Smooth muscle cell (in vitro differentiated cells): ENCODE data around the gene THADA. TPM values are rescaled to one million over a fixed set of nuclear protein-coding genes. Genes with fewer than 3 reads are reported as not detected.

Experiments
- DNase-seq: peaks from one replicate; lab custom pipeline; 2025; ENCODE audit not compliant: unreplicated experiment; lab: John Stamatoyannopoulos, UW
- H2AFZ ChIP-seq: fragments of 200-600 bp; sonication (generic); 2 replicates; pipeline ENCODE4 v1.6.0; 2016; ENCODE audit warnings: antibody characterized with exemption, low read depth, mild to moderate bottlenecking
- H3F3A ChIP-seq: fragments of 200-600 bp; sonication (generic); 2 replicates; pipeline ENCODE4 v1.6.0; 2017; ENCODE audit warnings: antibody characterized with exemption, low read depth
- H3K27ac ChIP-seq: fragments of 200-600 bp; sonication (generic); 2 replicates; pipeline ENCODE4 v1.5.1; 2016; ENCODE audit warnings: low read depth, mild to moderate bottlenecking
- H3K27me3 ChIP-seq: fragments of 200-600 bp; sonication (generic); 2 replicates; pipeline ENCODE4 v1.6.1; 2016; ENCODE audit warnings: low read depth, mild to moderate bottlenecking
- H3K36me3 ChIP-seq: fragments of 200-600 bp; sonication (generic); 2 replicates; pipeline ENCODE4 v1.5.1; 2016; ENCODE audit warnings: low read depth
- H3K4me1 ChIP-seq: fragments of 200-600 bp; sonication (generic); 2 replicates; pipeline ENCODE4 v1.5.1; 2016; ENCODE audit warnings: low read depth
- H3K4me2 ChIP-seq: fragments of 200-600 bp; sonication (generic); 2 replicates; pipeline ENCODE4 v1.6.0; 2016; ENCODE audit warnings: mild to moderate bottlenecking
- H3K4me3 ChIP-seq: fragments of 200-600 bp; sonication (generic); 2 replicates; pipeline ENCODE4 v1.5.1; 2016; ENCODE audit warnings: mild to moderate bottlenecking
- H3K79me2 ChIP-seq: fragments of 200-600 bp; sonication (generic); 2 replicates; pipeline ENCODE4 v1.6.0; 2016; ENCODE audit warnings: low read depth, mild to moderate bottlenecking
- H3K9ac ChIP-seq: fragments of 200-600 bp; sonication (generic); 2 replicates; pipeline ENCODE4 v1.6.0; 2016; ENCODE audit warnings: low read depth
- H3K9me3 ChIP-seq: fragments of 200-600 bp; sonication (generic); replicated peaks from 2 replicates; pipeline ENCODE4 v1.5.1; 2016; ENCODE audit warnings: low read depth
- H4K20me1 ChIP-seq: fragments of 200-600 bp; sonication (generic); 2 replicates; pipeline ENCODE4 v1.6.0; 2016; ENCODE audit warnings: low read depth
- CTCF ChIP-seq: fragments of 200-600 bp; sonication (generic); IDR thresholded peaks from 2 replicates; pipeline ENCODE4 v1.5.1; 2017; ENCODE audit warnings: borderline replicate concordance, mild to moderate bottlenecking, antibody characterized with exemption; ENCODE audit not compliant: insufficient read depth, poor library complexity, severe bottlenecking
- WGBS: methylation state at CpG from one replicate; pipeline ENCODE4 v1.1.7; 2016; ENCODE audit warnings: low lambda C conversion rate; 5-methylcytosine and 5-hydroxymethylcytosine counted together
- polyA plus RNA-seq: library from polyadenylated mRNA; unstranded; fragments of >200 nt; fragmentation: Nextera tagmentation; extraction: Ambion mirVana; gene quantifications from 2 replicates; pipeline ENCODE4 v1.2.1, GENCODE V29; 2016
- total RNA-seq: library from RNA; depleted of rRNA; stranded (reverse); fragments of >200 nt; gene quantifications from 2 replicates; pipeline ENCODE4 v1.2.3, GENCODE V29; 2014

The THADA gene
- total and polyA plus RNA-seq, 2 experiments from 2014 or later: 11.3 to 20.9 TPM

GRCh38 chr2:43241558-43241957 is 354.3 kb downstream of the THADA start:
- Histone ChIP-seq H3K9ac (no peak overlapping the region), H3K27ac (no peak overlapping the region), H3K9me3 (no peaks in the 10 kb centered on the region), H4K20me1 (no peaks in the 10 kb centered on the region), H2AFZ (no peak overlapping the region), H3K4me1 (no peaks in the 10 kb centered on the region), H3K4me2 (no peak overlapping the region), H3K36me3 (no peaks in the 10 kb centered on the region), H3K79me2 (no peaks in the 10 kb centered on the region), H3K4me3 (no peak overlapping the region), H3F3A (no peaks in the 10 kb centered on the region), H3K27me3 (no peaks in the 10 kb centered on the region)
- DNase-seq: no peak
- TF ChIP-seq CTCF: no peak
- WGBS: 89% methylated on average over 10 of the region's 10 CpGs

GRCh38 chr2:43240766-43241150 is 355.1 kb downstream of the THADA start:
- Histone ChIP-seq H3F3A (no peaks in the 10 kb centered on the region), H3K4me1 (no peaks in the 10 kb centered on the region), H3K27ac (no peak overlapping the region), H3K79me2 (no peaks in the 10 kb centered on the region), H3K4me3 (no peak overlapping the region), H3K9me3 (no peaks in the 10 kb centered on the region), H3K9ac (no peak overlapping the region), H2AFZ (no peak overlapping the region), H3K27me3 (no peaks in the 10 kb centered on the region), H4K20me1 (no peaks in the 10 kb centered on the region), H3K36me3 (no peaks in the 10 kb centered on the region), H3K4me2 (no peak overlapping the region)
- WGBS: 93% methylated on average over 5 of the region's 5 CpGs
- no peak for TF ChIP-seq CTCF
- DNase-seq: no peak

- Histone ChIP-seq H3K4me1 (no peaks in the 10 kb centered on the region), H2AFZ (no peak overlapping the region), H3K36me3 (no peaks in the 10 kb centered on the region), H3K27me3 (no peaks in the 10 kb centered on the region), H3K9ac (no peak overlapping the region), H3K27ac (no peak overlapping the region), H3F3A (no peaks in the 10 kb centered on the region), H3K9me3 (no peaks in the 10 kb centered on the region), H3K4me3 (no peak overlapping the region), H3K79me2 (no peaks in the 10 kb centered on the region), H3K4me2 (no peak overlapping the region), H4K20me1 (no peaks in the 10 kb centered on the region)
- DNase-seq: no peak
- WGBS: 89% methylated on average over 13 of the region's 13 CpGs
- no peak for TF ChIP-seq CTCF
Observed at GRCh38 chr2:43239981-43240765, 355.7 kb downstream of the THADA start.

- 82% methylated on average over 3 of the region's 3 CpGs for WGBS
- H3K9me3 ChIP-seq: no peaks in the 10 kb centered on the region
- no peaks in the 10 kb centered on the region for H4K20me1 ChIP-seq
- no peaks in the 10 kb centered on the region for H3K27me3 ChIP-seq
- no peaks in the 10 kb centered on the region for H3K36me3 ChIP-seq
- H3K4me3 ChIP-seq: no peak overlapping the region
- no peaks in the 10 kb centered on the region for H3K79me2 ChIP-seq
- no peaks in the 10 kb centered on the region for H3F3A ChIP-seq
- no peak for DNase-seq
- no peak overlapping the region for H2AFZ ChIP-seq
- no peaks in the 10 kb centered on the region for H3K4me1 ChIP-seq
- no peak overlapping the region for H3K9ac ChIP-seq
- H3K4me2 ChIP-seq: no peak overlapping the region
- H3K27ac ChIP-seq: no peak overlapping the region
- no peak for TF ChIP-seq CTCF
Observed at GRCh38 chr2:43238813-43239212, 357.0 kb downstream of the THADA start.
